Neural cell (in vitro differentiated cells): ENCODE measurements around the gene DOCK10.

Experiments
- CTCF ChIP-seq: fragments of 450-650 bp; IDR thresholded peaks from 2 replicates; pipeline ENCODE4 v1.5.1; 2014; ENCODE audit warnings: antibody characterized with exemption, mild to moderate bottlenecking, moderate library complexity; ENCODE audit not compliant: poor library complexity, severe bottlenecking
- POLR2AphosphoS5 ChIP-seq: IDR thresholded peaks from 2 replicates; pipeline ENCODE4 v1.6.1; 2012
- REST ChIP-seq: IDR thresholded peaks from 2 replicates; pipeline ENCODE4 v1.6.1; 2012; ENCODE audit warnings: borderline replicate concordance
- TAF1 ChIP-seq: IDR thresholded peaks from 2 replicates; pipeline ENCODE4 v1.6.1; 2012; ENCODE audit warnings: low read depth

GRCh38 chr2:224994242-224994823, 47.9 kb downstream of the DOCK10 start:
- TF ChIP-seq REST (no peak), CTCF (no peak), TAF1 (no peak), POLR2AphosphoS5 (no peak)
